ENCODE measurements around the gene GABRG3.

- TF ChIP-seq POLR2A (IDR thresholded peaks at IDR 0.05): no peak
- TF ChIP-seq CTCF (IDR thresholded peaks at IDR 0.05): no peak
- TF ChIP-seq POLR2AphosphoS5 (IDR thresholded peaks at IDR 0.05): no peak
Measured at GRCh38 chr15:27219636-27220035, 248.7 kb downstream of the GABRG3 start.
